DND-41 (cell line): ENCODE measurements around the gene TRMT2B.
"Not testable (repeated sequence)": the region's sequence is repeated elsewhere in the genome, so short reads cannot be mapped to it uniquely, and the experiment has no call there.

Source experiments
- ATAC-seq: fragments of 200-7000 bp; cut with Tn5 transposase; 3 replicates; pipeline ENCODE4 v1.9.1; 2021; ENCODE audit warnings: low read depth; ENCODE audit not compliant: insufficient read depth
- DNase-seq: peaks from one replicate; pipeline ENCODE4 v3.0.0-alpha.2; 2020
- H2AFZ ChIP-seq: 2 replicates; pipeline ENCODE4 v1.6.0; 2012; ENCODE audit warnings: low read depth, low read length
- H3K27ac ChIP-seq: 2 replicates; pipeline ENCODE4 v1.5.1; 2012; ENCODE audit warnings: low read length, inconsistent platforms
- H3K27me3 ChIP-seq: fragments of 200-600 bp; sonication (generic); 2 replicates; pipeline ENCODE4 v1.6.0; 2012; ENCODE audit warnings: low read length, mild to moderate bottlenecking, inconsistent platforms; ENCODE audit not compliant: insufficient read depth, poor library complexity
- H3K36me3 ChIP-seq: 2 replicates; pipeline ENCODE4 v1.5.1; 2012; ENCODE audit warnings: low read length, inconsistent platforms; ENCODE audit not compliant: insufficient read depth
- H3K4me1 ChIP-seq: 2 replicates; pipeline ENCODE4 v1.5.1; 2012; ENCODE audit warnings: mild to moderate bottlenecking, low read length; ENCODE audit not compliant: insufficient read depth
- H3K4me2 ChIP-seq: 2 replicates; pipeline ENCODE4 v1.6.0; 2012; ENCODE audit warnings: mild to moderate bottlenecking, moderate library complexity, low read length, inconsistent platforms; ENCODE audit not compliant: insufficient read depth
- H3K4me3 ChIP-seq, 2 experiments: fragments of 200-600 bp in 1 of 2; shearing (Covaris generic) in 1 of 2; 2 replicates each; pipeline ENCODE4 v1.5.1; 2012 to 2016; ENCODE audit warnings: inconsistent platforms in 2 of 2, low read length in 2 of 2, mild to moderate bottlenecking in 2 of 2, low read depth in 1 of 2, moderate library complexity in 1 of 2
- H3K79me2 ChIP-seq: 2 replicates; pipeline ENCODE4 v1.6.0; 2012; ENCODE audit warnings: low read length, inconsistent platforms; ENCODE audit not compliant: insufficient read depth
- H3K9ac ChIP-seq: 2 replicates; pipeline ENCODE4 v1.6.0; 2012; ENCODE audit warnings: low read depth, mild to moderate bottlenecking, inconsistent platforms, low read length, moderate library complexity
- H3K9me3 ChIP-seq: 2 replicates; pipeline ENCODE4 v1.5.1; 2012; ENCODE audit warnings: low read length, moderate library complexity, mild to moderate bottlenecking, inconsistent platforms; ENCODE audit not compliant: insufficient read depth, severe bottlenecking
- H4K20me1 ChIP-seq: 2 replicates; pipeline ENCODE4 v1.6.0; 2012; ENCODE audit warnings: low read length; ENCODE audit not compliant: insufficient read depth
- CTCF ChIP-seq: IDR thresholded peaks from 2 replicates; pipeline ENCODE4 v1.5.1; 2012; ENCODE audit warnings: borderline replicate concordance, low read length, moderate library complexity, mild to moderate bottlenecking; ENCODE audit not compliant: poor library complexity, severe bottlenecking; ENCODE audit errors: extremely low read depth
- EZH2 ChIP-seq: IDR thresholded peaks from 3 replicates; pipeline ENCODE4 v1.6.1; 2012; ENCODE audit warnings: borderline replicate concordance, low read depth, mild to moderate bottlenecking, moderate library complexity, low read length, inconsistent platforms; ENCODE audit not compliant: severe bottlenecking

TRMT2B gene

GRCh38 chrX:100984818-100985217 lies 67.1 kb downstream of the TRMT2B start:
- Histone ChIP-seq H3K27me3 (no peaks in the 10 kb centered on the region), H3K4me1 (no peaks in the 10 kb centered on the region), H3K4me2 (no peak overlapping the region), H4K20me1 (no peaks in the 10 kb centered on the region), H2AFZ (no peak overlapping the region), H3K9ac (no peak overlapping the region), H3K9me3 (no peaks in the 10 kb centered on the region), H3K4me3 (no peak overlapping the region), H3K79me2 (no peaks in the 10 kb centered on the region), H3K36me3 (no peaks in the 10 kb centered on the region), H3K27ac (no peak overlapping the region)
- no peak for ATAC-seq
- no peak for DNase-seq
- TF ChIP-seq CTCF (no peak), EZH2 (no peak)

GRCh38 chrX:100981498-100981845 lies 70.4 kb downstream of the TRMT2B start:
- H3K4me2 ChIP-seq, H3K9me3 ChIP-seq: not testable (repeated sequence)

GRCh38 chrX:100980608-100981497 lies 71.1 kb downstream of the TRMT2B start:
- TF ChIP-seq EZH2 (no peak), CTCF (no peak)
- no peak overlapping the region for H2AFZ ChIP-seq
- no peaks in the 10 kb centered on the region for H3K27me3 ChIP-seq
- H4K20me1 ChIP-seq: no peaks in the 10 kb centered on the region
- H3K36me3 ChIP-seq: no peaks in the 10 kb centered on the region
- H3K4me2 ChIP-seq: no peak overlapping the region
- H3K79me2 ChIP-seq: no peaks in the 10 kb centered on the region
- DNase-seq (no peak), ATAC-seq (no peak)
- no peak overlapping the region for H3K9ac ChIP-seq
- no peaks in the 10 kb centered on the region for H3K9me3 ChIP-seq
- H3K4me3 ChIP-seq: no peak overlapping the region
- H3K4me1 ChIP-seq: no peaks in the 10 kb centered on the region
- no peak overlapping the region for H3K27ac ChIP-seq

More at GRCh38 chrX:100981498-100981845, 70.4 kb downstream of the TRMT2B start:
- not testable (repeated sequence) for H3K36me3 ChIP-seq, H3K4me1 ChIP-seq, H3K79me2 ChIP-seq, H3K9ac ChIP-seq, ATAC-seq, H4K20me1 ChIP-seq, H3K27ac ChIP-seq, H2AFZ ChIP-seq, H3K27me3 ChIP-seq, DNase-seq, H3K4me3 ChIP-seq

GRCh38 chrX:100979881-100980607 lies 71.9 kb downstream of the TRMT2B start:
- no peak overlapping the region for H3K9ac ChIP-seq
- H3K27ac ChIP-seq: no peak overlapping the region
- H4K20me1 ChIP-seq: no peaks in the 10 kb centered on the region
- no peaks in the 10 kb centered on the region for H3K4me1 ChIP-seq
- TF ChIP-seq CTCF (no peak), EZH2 (no peak)
- no peaks in the 10 kb centered on the region for H3K79me2 ChIP-seq
- no peak overlapping the region for H3K4me2 ChIP-seq
- H2AFZ ChIP-seq: no peak overlapping the region
- no peak for ATAC-seq
- no peaks in the 10 kb centered on the region for H3K36me3 ChIP-seq
- H3K4me3 ChIP-seq: no peak overlapping the region
- H3K9me3 ChIP-seq: no peaks in the 10 kb centered on the region
- DNase-seq: no peak
- H3K27me3 ChIP-seq: no peaks in the 10 kb centered on the region
